Testis (tissue), 3 donors: ENCODE results near the gene APOBEC3H. TPM values are rescaled to one million over a fixed set of nuclear protein-coding genes. Genes with fewer than 3 reads are reported as not detected.

ENCODE experiments used
- DNase-seq: peaks from one replicate; pipeline ENCODE4 v3.0.0-alpha.2; 2019
- H3K27ac ChIP-seq, 2 donors: fragments of 200-600 bp; sonication (generic); one replicate each; pipeline ENCODE4 v1.5.1; 2019
- H3K27me3 ChIP-seq: fragments of 200-600 bp; sonication (generic); one replicate; pipeline ENCODE4 v1.5.1; 2019
- H3K36me3 ChIP-seq: fragments of 200-600 bp; sonication (generic); one replicate; pipeline ENCODE4 v1.5.1; 2017; ENCODE audit warnings: low read depth; ENCODE audit errors: missing control alignments
- H3K4me1 ChIP-seq: fragments of 200-600 bp; sonication (generic); one replicate; pipeline ENCODE4 v1.5.1; 2019
- H3K4me3 ChIP-seq, 2 donors: fragments of 200-600 bp; sonication (generic); one replicate each; pipeline ENCODE4 v1.5.1; 2017 to 2019
- H3K9me3 ChIP-seq: fragments of 200-600 bp; sonication (generic); one replicate; pipeline ENCODE4 v1.5.1; 2017
- POLR2A ChIP-seq: fragments of 450-650 bp; IDR thresholded peaks from one replicate; pipeline ENCODE4 v1.6.1; 2017; ENCODE audit warnings: antibody characterized with exemption, mild to moderate bottlenecking, moderate library complexity
- WGBS, 2 donors: methylation state at CpG; one replicate each; pipeline ENCODE4 v1.1.5; 2018; 5-methylcytosine and 5-hydroxymethylcytosine counted together
- intact Hi-C: fragments of 100-400 bp; cut with DNase I; formaldehyde crosslinking; loops from one replicate; pipeline ENCODE4 v1.15.1; 2023; ENCODE audit warnings: low total_unique reads
- polyA plus RNA-seq: library from polyadenylated mRNA; stranded (reverse); fragments of 350-450 nt; fragmentation: Illumina TruSeq; extraction: RNeasy Lipid Tissue Mini Kit (QIAGEN cat#74804); gene quantifications from one replicate; pipeline ENCODE4 v1.2.3, GENCODE V29; 2014; ENCODE audit warnings: low read depth, low replicate concordance; ENCODE audit not compliant: insufficient read depth
- small RNA-seq, 2 donors: library from RNA; depleted of rRNA; stranded (forward); fragments of <200 nt; gene quantifications; one replicate each; pipeline ENCODE3, GENCODE V24; 2016
- total RNA-seq, 2 donors: library from RNA; depleted of rRNA; stranded (reverse); fragments of >200 nt; gene quantifications; one replicate each; pipeline ENCODE4 v1.2.3, GENCODE V29; 2016
- TF ChIP-seq, protein P1 (sequence below), 3 experiments: fragments of 450-650 bp in 2 of 3; fragments of 200-600 bp in 1 of 3; sonication (generic) in 1 of 3; IDR thresholded peaks; one replicate each; pipeline ENCODE4 v1.5.1; 2016 to 2019; ENCODE audit warnings: antibody characterized with exemption in 3 of 3, mild to moderate bottlenecking in 2 of 3, moderate library complexity in 1 of 3

APOBEC3H gene
- total and polyA plus RNA-seq, 3 donors from 2014 or later = 3.5 to 5.2 (median 3.6) TPM

DNA sequence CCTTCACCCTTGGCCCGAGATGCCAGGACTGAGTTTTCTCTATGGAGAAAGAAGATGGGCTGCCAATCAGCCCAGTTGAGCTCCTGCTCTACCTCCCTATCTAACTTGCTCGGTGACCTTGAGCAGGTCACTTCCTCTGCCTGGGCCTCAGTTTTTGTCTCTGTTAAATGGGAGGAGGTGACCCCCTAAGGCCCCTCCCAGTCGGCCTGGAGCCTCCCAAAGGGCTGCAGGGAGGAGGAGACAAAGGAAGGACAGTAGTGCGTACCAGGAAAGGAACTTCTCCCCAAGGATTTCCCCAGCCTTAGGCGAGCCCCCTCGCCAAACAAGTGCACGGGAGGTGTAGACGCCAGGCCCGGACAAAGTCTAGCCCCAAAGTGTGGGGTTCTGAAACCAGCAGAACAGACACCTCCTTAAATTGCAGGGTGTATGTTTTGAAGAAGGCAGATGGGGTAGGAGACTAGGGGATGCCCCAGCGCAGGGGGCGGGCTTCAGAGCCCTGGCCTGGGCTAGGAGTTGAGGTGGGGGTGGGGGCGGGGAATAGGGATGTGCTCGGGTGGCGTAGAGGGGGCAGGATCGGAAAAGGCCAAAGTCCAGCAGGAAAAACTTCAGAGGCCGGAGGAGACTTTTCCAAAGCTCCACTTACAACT, 54.4 kb downstream of the APOBEC3H start:
- no peak for TF ChIP-seq POLR2A
- TF ChIP-seq, protein P1, sequence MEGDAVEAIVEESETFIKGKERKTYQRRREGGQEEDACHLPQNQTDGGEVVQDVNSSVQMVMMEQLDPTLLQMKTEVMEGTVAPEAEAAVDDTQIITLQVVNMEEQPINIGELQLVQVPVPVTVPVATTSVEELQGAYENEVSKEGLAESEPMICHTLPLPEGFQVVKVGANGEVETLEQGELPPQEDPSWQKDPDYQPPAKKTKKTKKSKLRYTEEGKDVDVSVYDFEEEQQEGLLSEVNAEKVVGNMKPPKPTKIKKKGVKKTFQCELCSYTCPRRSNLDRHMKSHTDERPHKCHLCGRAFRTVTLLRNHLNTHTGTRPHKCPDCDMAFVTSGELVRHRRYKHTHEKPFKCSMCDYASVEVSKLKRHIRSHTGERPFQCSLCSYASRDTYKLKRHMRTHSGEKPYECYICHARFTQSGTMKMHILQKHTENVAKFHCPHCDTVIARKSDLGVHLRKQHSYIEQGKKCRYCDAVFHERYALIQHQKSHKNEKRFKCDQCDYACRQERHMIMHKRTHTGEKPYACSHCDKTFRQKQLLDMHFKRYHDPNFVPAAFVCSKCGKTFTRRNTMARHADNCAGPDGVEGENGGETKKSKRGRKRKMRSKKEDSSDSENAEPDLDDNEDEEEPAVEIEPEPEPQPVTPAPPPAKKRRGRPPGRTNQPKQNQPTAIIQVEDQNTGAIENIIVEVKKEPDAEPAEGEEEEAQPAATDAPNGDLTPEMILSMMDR (IDR thresholded peaks at IDR 0.05) = no peak
- DNase-seq = no peak
- Histone ChIP-seq H3K27ac (peak overlapping the region; percentile 97 to 98), H3K4me3 (peak overlapping the region; percentile 88 to 90), H3K4me1 (peaks cover 17% of the 10 kb centered on the region), H3K27me3 (no peaks in the 10 kb centered on the region), H3K36me3 (no peaks in the 10 kb centered on the region), H3K9me3 (no peaks in the 10 kb centered on the region)
- WGBS, 2 donors = 32 to 39% methylated on average over 15 of the region's 16 CpGs
- intact Hi-C loops = no loop called here

DNA sequence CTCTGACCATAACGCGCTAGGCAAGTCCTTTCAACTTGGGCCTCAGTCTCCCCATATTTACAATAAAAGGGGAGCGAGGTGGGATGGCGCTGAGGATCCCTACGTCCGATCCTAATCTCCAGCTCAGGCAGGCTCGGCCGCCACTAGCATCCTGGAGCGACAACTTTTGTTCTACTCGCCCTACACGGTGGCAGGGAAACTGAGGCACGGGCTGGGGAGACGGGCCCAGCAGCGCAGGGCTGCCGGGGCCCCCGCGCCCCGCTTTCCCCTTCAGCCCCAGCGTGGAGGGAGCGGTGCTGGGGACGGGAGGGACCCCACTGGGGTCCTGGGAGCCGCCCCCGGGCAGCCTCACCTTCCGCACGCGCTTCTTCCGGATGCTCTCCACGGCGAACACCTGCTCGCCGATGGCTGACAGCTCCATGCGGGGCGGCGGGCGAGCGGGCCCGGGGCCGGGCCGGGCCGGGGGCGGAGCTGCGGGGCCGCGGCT, 55.0 kb downstream of the APOBEC3H start:
- Histone ChIP-seq H3K4me3 (peak overlapping the region; percentile 88 to 90), H3K36me3 (no peaks in the 10 kb centered on the region), H3K9me3 (no peaks in the 10 kb centered on the region), H3K27ac (peak overlapping the region; percentile 97 to 98), H3K4me1 (peaks cover 13% of the 10 kb centered on the region), H3K27me3 (no peaks in the 10 kb centered on the region)
- no peak for TF ChIP-seq POLR2A
- TF ChIP-seq, protein P1 (IDR thresholded peaks at IDR 0.05) = no peak
- WGBS, 2 donors = 6 to 9% methylated on average over 12 to 42 of the region's 44 CpGs
- intact Hi-C loops = no loop called here
- DNase-seq = no peak

DNA sequence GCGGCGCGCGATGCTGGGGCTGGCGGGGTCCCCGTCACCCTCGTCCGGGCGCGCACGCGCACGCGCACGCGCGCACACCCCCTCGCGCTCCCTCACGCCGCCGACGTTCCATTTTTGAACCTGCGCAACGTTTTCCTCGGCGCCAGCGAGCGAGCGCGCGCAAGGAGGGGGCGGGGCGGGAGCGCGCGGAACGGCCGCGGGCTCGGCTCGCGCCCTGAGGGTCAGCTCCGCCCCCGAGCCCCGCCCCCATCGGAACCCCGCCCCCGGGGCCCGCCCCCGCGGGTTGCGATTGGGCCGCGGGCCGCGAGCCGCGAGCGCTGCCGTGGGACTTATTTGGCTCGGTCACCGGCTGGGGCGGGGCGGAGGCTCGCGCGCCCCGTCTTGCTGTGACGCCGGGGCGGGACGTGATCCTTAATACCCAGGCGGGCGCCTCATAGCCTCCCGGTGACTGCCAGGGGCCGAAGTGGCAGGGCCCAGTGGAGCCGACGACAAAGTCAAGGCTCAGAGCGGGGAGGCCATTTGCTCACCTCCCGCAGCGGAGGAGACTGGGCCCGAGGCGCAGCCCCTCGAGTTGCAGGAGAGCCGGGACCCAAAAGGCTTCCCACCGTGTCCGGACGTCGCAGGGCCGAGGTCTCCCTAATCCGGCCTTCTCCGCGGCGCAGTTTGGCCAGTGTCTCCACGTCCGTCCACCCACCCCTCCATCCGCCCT, 55.6 kb downstream of the APOBEC3H start, which contains the start of gene CBX7:
Gene CBX7, minus strand, starts transcription at position 170 of the 709 bp plus-strand sequence. CDS start 236 bp downstream, outside the sequence.
- Histone ChIP-seq H3K27ac (peak within 1 kb of the TSS; percentile 97 to 98), H3K36me3 (no peaks in the 10 kb centered on the region), H3K9me3 (no peaks in the 10 kb centered on the region), H3K4me1 (peaks cover 13% of the 10 kb centered on the region), H3K27me3 (no peaks in the 10 kb centered on the region), H3K4me3 (peak within 1 kb of the TSS; percentile 88 to 90)
- WGBS, 2 donors = 0 to 1% methylated on average over 27 to 82 of the region's 98 CpGs
- DNase-seq = peak; percentile 96
- TF ChIP-seq, protein P1 (IDR thresholded peaks at IDR 0.05) = no peak
- peak; percentile 18 for TF ChIP-seq POLR2A
- intact Hi-C loops = no loop called here

DNA sequence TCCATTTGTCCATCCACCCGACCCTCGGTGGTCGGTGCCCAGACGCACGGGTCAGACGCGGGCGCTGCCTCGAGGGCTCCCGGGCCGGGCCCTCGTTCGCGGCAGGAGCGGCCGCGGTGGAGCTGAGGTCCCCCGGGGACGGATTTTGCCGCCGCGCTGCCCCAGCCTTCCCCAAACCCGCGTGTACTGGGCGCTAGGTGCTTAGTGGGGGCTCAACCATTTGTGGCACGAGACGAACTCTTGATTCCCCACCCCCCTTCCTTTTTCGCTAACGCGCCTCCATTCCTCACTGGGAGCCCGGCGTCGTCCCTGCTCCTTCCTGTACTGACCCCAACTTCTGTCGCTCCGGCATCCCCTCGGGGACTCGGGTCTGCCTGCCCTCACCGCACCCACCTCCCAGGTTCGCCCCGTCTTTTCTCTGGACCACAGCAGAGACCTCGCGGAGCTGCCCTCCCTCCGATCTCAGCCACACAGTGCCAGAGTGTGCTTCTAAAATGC, 56.2 kb downstream of the APOBEC3H start:
- intact Hi-C loops = no loop called here
- Histone ChIP-seq H3K4me1 (peaks cover 9% of the 10 kb centered on the region), H3K27me3 (no peaks in the 10 kb centered on the region), H3K36me3 (no peaks in the 10 kb centered on the region), H3K27ac (peak overlapping the region; percentile 82 to 92), H3K4me3 (peak overlapping the region; percentile 80 to 90), H3K9me3 (no peaks in the 10 kb centered on the region)
- no peak for TF ChIP-seq POLR2A
- TF ChIP-seq, protein P1 (IDR thresholded peaks at IDR 0.05) = no peak
- DNase-seq = no peak
- 2 to 3% methylated on average over 33 to 43 of the region's 43 CpGs for whole genome bisulfite sequencing, 2 donors

Small RNA genes lying within 50 kb of the gene (small RNA-seq; reads per million reads assigned to genes)
- gene AL022318.2 (0 reads per million in 2 donors), gene COX5BP7 (0 reads per million in 2 donors)

Other genes with a start within 250 kb of the APOBEC3H start
- 10 to 100 TPM; 30.1 to 33.1 TPM for gene CBX6, start 225.0 kb upstream of the APOBEC3H start, total RNA-seq
- 18.7 TPM for gene CBX6, start 225.0 kb upstream of the APOBEC3H start, polyA plus RNA-seq
- under 1 TPM in 1 of 2 donors, not detected in 1; 0.50 TPM for gene APOBEC3A, start 139.6 kb upstream of the APOBEC3H start, total RNA-seq
- gene APOBEC3A, start 139.6 kb upstream of the APOBEC3H start, polyA plus RNA-seq = 1.1 TPM
- gene APOBEC3B, start 114.9 kb upstream of the APOBEC3H start, total RNA-seq = 1 to 10 TPM; 1.4 to 2.0 TPM
- gene APOBEC3B, start 114.9 kb upstream of the APOBEC3H start, polyA plus RNA-seq = 0.69 TPM
- 10 to 100 TPM; 58.4 to 61.3 TPM for gene APOBEC3C, start 83.0 kb upstream of the APOBEC3H start, total RNA-seq
- gene APOBEC3C, start 83.0 kb upstream of the APOBEC3H start, polyA plus RNA-seq = 76.6 TPM
- gene APOBEC3D, start 76.1 kb upstream of the APOBEC3H start, total RNA-seq = 1 to 10 TPM; 6.2 to 6.4 TPM
- 3.7 TPM for gene APOBEC3D, start 76.1 kb upstream of the APOBEC3H start, polyA plus RNA-seq
- gene APOBEC3F, start 56.4 kb upstream of the APOBEC3H start, total RNA-seq = 10 to 100 TPM; 26.8 to 30.5 TPM
- 19.0 TPM for gene APOBEC3F, start 56.4 kb upstream of the APOBEC3H start, polyA plus RNA-seq
- gene APOBEC3G, start 20.0 kb upstream of the APOBEC3H start, total RNA-seq = 10 to 100 TPM; 68.3 to 73.8 TPM
- 56.4 TPM for gene APOBEC3G, start 20.0 kb upstream of the APOBEC3H start, polyA plus RNA-seq
- gene CBX7, start 55.4 kb downstream of the APOBEC3H start, total RNA-seq = 10 to 100 TPM; 51.3 to 62.8 TPM
- gene CBX7, start 55.4 kb downstream of the APOBEC3H start, polyA plus RNA-seq = 25.7 TPM
- 10 to 100 TPM in 1 of 2 donors, 1 to 10 TPM in 1; 9.8 to 13.3 TPM for gene PDGFB, start 147.7 kb downstream of the APOBEC3H start, total RNA-seq
- 7.7 TPM for gene PDGFB, start 147.7 kb downstream of the APOBEC3H start, polyA plus RNA-seq
- gene RPL3, start 222.4 kb downstream of the APOBEC3H start, total RNA-seq = 1,000 to 10,000 TPM; 1,087 to 2,075 TPM
- gene RPL3, start 222.4 kb downstream of the APOBEC3H start, polyA plus RNA-seq = 2,042 TPM